Gastroesophageal sphincter (tissue), 3 donors: ENCODE results near the gene COL11A2.

Experiments
- EP300 ChIP-seq: sonication (generic); formaldehyde crosslinking; IDR thresholded peaks from one replicate; pipeline ENCODE4 v1.6.1; 2017; ENCODE audit warnings: antibody characterized with exemption, mild to moderate bottlenecking
- POLR2A ChIP-seq, 2 donors: fragments of 450-650 bp; IDR thresholded peaks; one replicate each; pipeline ENCODE4 v1.6.1; 2017; ENCODE audit warnings: antibody characterized with exemption in 2 of 2, mild to moderate bottlenecking in 2 of 2, moderate library complexity in 1 of 2
- TF ChIP-seq, protein P1 (sequence below), 4 experiments: fragments of 200-600 bp in 2 of 4; fragments of 450-650 bp in 2 of 4; sonication (generic) in 1 of 4; IDR thresholded peaks; one replicate each; pipeline ENCODE4 v1.5.1; 2017 to 2019; ENCODE audit warnings: antibody characterized with exemption in 4 of 4, mild to moderate bottlenecking in 2 of 4, moderate library complexity in 2 of 4

DNA sequence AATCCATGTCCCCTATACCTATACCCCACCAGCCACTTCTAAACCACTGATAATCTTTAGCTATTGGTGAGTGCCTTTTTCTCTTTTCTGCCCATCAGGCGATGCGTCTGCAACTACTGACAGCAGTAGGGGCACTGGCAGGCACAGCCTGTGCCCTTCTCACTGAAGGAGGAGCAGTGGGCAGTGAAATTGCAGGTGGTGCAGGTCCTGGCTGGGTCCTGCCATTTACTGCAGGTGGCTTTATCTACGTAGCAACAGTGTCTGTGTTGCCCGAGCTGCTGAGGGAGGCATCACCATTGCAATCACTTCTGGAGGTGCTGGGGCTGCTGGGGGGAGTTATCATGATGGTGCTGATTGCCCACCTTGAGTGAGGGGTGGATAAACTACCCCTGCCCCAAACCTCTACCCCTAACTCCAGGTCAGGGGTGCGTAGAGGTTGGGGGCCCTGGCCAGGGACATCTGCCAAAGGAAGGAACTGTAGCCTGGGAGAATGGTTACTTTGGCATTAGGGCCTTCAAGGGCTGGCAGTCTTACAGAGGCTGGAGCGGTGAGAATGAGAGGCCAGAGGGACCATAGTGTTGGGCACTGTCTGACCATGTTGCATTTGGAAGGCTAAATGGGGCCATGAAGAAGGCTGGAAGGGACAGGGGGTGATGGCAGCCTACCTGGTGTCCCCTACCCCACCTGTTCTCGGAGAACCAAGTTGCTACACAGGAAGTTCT is 11.3 kb upstream of the COL11A2 start:
- TF ChIP-seq, protein P1, sequence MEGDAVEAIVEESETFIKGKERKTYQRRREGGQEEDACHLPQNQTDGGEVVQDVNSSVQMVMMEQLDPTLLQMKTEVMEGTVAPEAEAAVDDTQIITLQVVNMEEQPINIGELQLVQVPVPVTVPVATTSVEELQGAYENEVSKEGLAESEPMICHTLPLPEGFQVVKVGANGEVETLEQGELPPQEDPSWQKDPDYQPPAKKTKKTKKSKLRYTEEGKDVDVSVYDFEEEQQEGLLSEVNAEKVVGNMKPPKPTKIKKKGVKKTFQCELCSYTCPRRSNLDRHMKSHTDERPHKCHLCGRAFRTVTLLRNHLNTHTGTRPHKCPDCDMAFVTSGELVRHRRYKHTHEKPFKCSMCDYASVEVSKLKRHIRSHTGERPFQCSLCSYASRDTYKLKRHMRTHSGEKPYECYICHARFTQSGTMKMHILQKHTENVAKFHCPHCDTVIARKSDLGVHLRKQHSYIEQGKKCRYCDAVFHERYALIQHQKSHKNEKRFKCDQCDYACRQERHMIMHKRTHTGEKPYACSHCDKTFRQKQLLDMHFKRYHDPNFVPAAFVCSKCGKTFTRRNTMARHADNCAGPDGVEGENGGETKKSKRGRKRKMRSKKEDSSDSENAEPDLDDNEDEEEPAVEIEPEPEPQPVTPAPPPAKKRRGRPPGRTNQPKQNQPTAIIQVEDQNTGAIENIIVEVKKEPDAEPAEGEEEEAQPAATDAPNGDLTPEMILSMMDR (IDR thresholded peaks at IDR 0.05): no peak
- TF ChIP-seq POLR2A (IDR thresholded peaks at IDR 0.05) (no peak), EP300 (no peak)
